Astrocyte (in vitro differentiated cells and primary cell): Measurements from ENCODE around the gene PDLIM1. TPM values are rescaled to one million over a fixed set of nuclear protein-coding genes. Genes with fewer than 3 reads are reported as not detected.

Experiments used
- DNase-seq: peaks from one replicate; pipeline ENCODE4 v3.0.0-alpha.2; 2010; ENCODE audit warnings: low read depth
- FAIRE-seq: peaks from 2 replicates; lab custom pipeline; 2011; peaks lifted over from hg19 to GRCh38; lab: Jason Lieb, UNC
- H2AFZ ChIP-seq: 2 replicates; pipeline ENCODE4 v1.6.0; 2012; ENCODE audit warnings: low read depth, low read length, inconsistent platforms
- H3K27ac ChIP-seq: 2 replicates; pipeline ENCODE4 v1.5.1; 2011; ENCODE audit warnings: low read depth, low read length, inconsistent platforms
- H3K27me3 ChIP-seq: 2 replicates; pipeline ENCODE4 v1.6.0; 2011; ENCODE audit warnings: low read length, inconsistent platforms; ENCODE audit not compliant: insufficient read depth
- H3K36me3 ChIP-seq: 2 replicates; pipeline ENCODE4 v1.5.1; 2011; ENCODE audit warnings: low read length, inconsistent platforms; ENCODE audit not compliant: insufficient read depth
- H3K4me1 ChIP-seq: 2 replicates; pipeline ENCODE4 v1.5.1; 2011; ENCODE audit warnings: low read length, inconsistent platforms; ENCODE audit not compliant: insufficient read depth
- H3K4me2 ChIP-seq: 2 replicates; pipeline ENCODE4 v1.6.0; 2012; ENCODE audit warnings: low read length, inconsistent platforms
- H3K4me3 ChIP-seq: 2 replicates; pipeline ENCODE4 v1.5.1; 2011; ENCODE audit warnings: low read depth, mild to moderate bottlenecking, low read length, inconsistent platforms; ENCODE audit not compliant: insufficient read depth
- H3K79me2 ChIP-seq: 2 replicates; pipeline ENCODE4 v1.6.0; 2012; ENCODE audit warnings: mild to moderate bottlenecking, low read length, inconsistent platforms; ENCODE audit not compliant: insufficient read depth
- H3K9ac ChIP-seq: 2 replicates; pipeline ENCODE4 v1.6.0; 2012; ENCODE audit warnings: mild to moderate bottlenecking, low read length, inconsistent platforms
- H3K9me3 ChIP-seq: 2 replicates; pipeline ENCODE4 v1.5.1; 2012; ENCODE audit warnings: low read depth, mild to moderate bottlenecking, low read length, inconsistent platforms; ENCODE audit not compliant: insufficient read depth
- H4K20me1 ChIP-seq: 2 replicates; pipeline ENCODE4 v1.6.0; 2012; ENCODE audit warnings: low read length, inconsistent platforms; ENCODE audit not compliant: insufficient read depth
- H3K27ac Mint-ChIP-seq: one replicate; pipeline ENCODE4 v1.8.0; 2021; ENCODE audit warnings: mild to moderate bottlenecking, mixed read lengths; ENCODE audit not compliant: unreplicated experiment
- H3K27me3 Mint-ChIP-seq: one replicate; pipeline ENCODE4 v1.8.0; 2021; ENCODE audit warnings: low read depth, mixed read lengths; ENCODE audit not compliant: unreplicated experiment
- H3K36me3 Mint-ChIP-seq: one replicate; pipeline ENCODE4 v1.8.0; 2021; ENCODE audit warnings: low read depth, mixed read lengths; ENCODE audit not compliant: unreplicated experiment
- H3K4me1 Mint-ChIP-seq: one replicate; pipeline ENCODE4 v1.8.0; 2021; ENCODE audit warnings: low read depth, mixed read lengths; ENCODE audit not compliant: unreplicated experiment
- H3K4me3 Mint-ChIP-seq: one replicate; pipeline ENCODE4 v1.8.0; 2021; ENCODE audit warnings: mild to moderate bottlenecking, moderate library complexity, mixed read lengths; ENCODE audit not compliant: unreplicated experiment
- H3K9me3 Mint-ChIP-seq: one replicate; pipeline ENCODE4 v1.8.0; 2021; ENCODE audit warnings: mild to moderate bottlenecking, mixed read lengths; ENCODE audit not compliant: unreplicated experiment
- CTCF ChIP-seq: IDR thresholded peaks from 2 replicates; pipeline ENCODE4 v1.5.1; 2011; ENCODE audit warnings: low read depth, mild to moderate bottlenecking, inconsistent platforms, low read length, moderate library complexity; ENCODE audit not compliant: insufficient read depth
- EZH2 ChIP-seq: IDR thresholded peaks from 2 replicates; pipeline ENCODE4 v1.6.1; 2012; ENCODE audit warnings: mild to moderate bottlenecking, low read length, inconsistent platforms; ENCODE audit not compliant: insufficient read depth
- total RNA-seq: library from RNA; stranded (reverse); gene quantifications from 2 replicates; pipeline ENCODE4 v1.2.1, GENCODE V29; 2021

The PDLIM1 gene
- total RNA-seq, 1 donor from 2014 or later: 320 TPM

- TF ChIP-seq CTCF (no peak), EZH2 (no peak)
- Histone ChIP-seq H3K9ac (no peak overlapping the region), H3K4me2 (peak overlapping the region; percentile 51), H2AFZ (peak overlapping the region; percentile 26), H3K27ac (no peak overlapping the region), H3K36me3 (no peaks in the 10 kb centered on the region), H3K79me2 (no peaks in the 10 kb centered on the region), H3K4me1 (peaks cover 17% of the 10 kb centered on the region), H3K9me3 (no peaks in the 10 kb centered on the region), H3K27me3 (no peaks in the 10 kb centered on the region), H3K4me3 (no peak overlapping the region), H4K20me1 (no peaks in the 10 kb centered on the region)
- H3K36me3 Mint-ChIP-seq: no peaks in the 10 kb centered on the region
- H3K9me3 Mint-ChIP-seq: no peaks in the 10 kb centered on the region
- H3K4me1 Mint-ChIP-seq: peaks cover 38% of the 10 kb centered on the region
- H3K27ac Mint-ChIP-seq: peak overlapping the region; percentile 48
- no peak for FAIRE-seq
- H3K27me3 Mint-ChIP-seq: no peaks in the 10 kb centered on the region
- no peak overlapping the region for H3K4me3 Mint-ChIP-seq
- DNase-seq: peak; percentile 63
These were observed 76.0 kb downstream of the PDLIM1 start for GRCh38 chr10:95214793-95215192.

- H4K20me1 ChIP-seq: no peaks in the 10 kb centered on the region
- no peak for TF ChIP-seq CTCF
- no peak for DNase-seq
These were observed 76.4 kb downstream of the PDLIM1 start for GRCh38 chr10:95214369-95214768.

GRCh38 chr10:95211606-95212279, 79.1 kb downstream of the PDLIM1 start:
- no peak overlapping the region for H3K27ac ChIP-seq
- peaks cover 7% of the 10 kb centered on the region for H3K4me1 ChIP-seq
- no peak for FAIRE-seq
- Mint-ChIP-seq H3K36me3 (no peaks in the 10 kb centered on the region), H3K4me3 (no peak overlapping the region), H3K27ac (no peak overlapping the region), H3K9me3 (no peaks in the 10 kb centered on the region), H3K4me1 (peaks cover 22% of the 10 kb centered on the region), H3K27me3 (no peaks in the 10 kb centered on the region)
- no peaks in the 10 kb centered on the region for H4K20me1 ChIP-seq
- no peak for DNase-seq
- no peak overlapping the region for H2AFZ ChIP-seq
- no peak for TF ChIP-seq EZH2
- no peak for TF ChIP-seq CTCF
- no peaks in the 10 kb centered on the region for H3K79me2 ChIP-seq
- no peak overlapping the region for H3K4me2 ChIP-seq
- no peaks in the 10 kb centered on the region for H3K36me3 ChIP-seq
- H3K9me3 ChIP-seq: no peaks in the 10 kb centered on the region
- no peaks in the 10 kb centered on the region for H3K27me3 ChIP-seq
- no peak overlapping the region for H3K4me3 ChIP-seq
- H3K9ac ChIP-seq: no peak overlapping the region

More at GRCh38 chr10:95214369-95214768, 76.4 kb downstream of the PDLIM1 start:
- H3K4me3 ChIP-seq: no peak overlapping the region
- peak overlapping the region; percentile 48 for H3K27ac Mint-ChIP-seq
- peaks cover 17% of the 10 kb centered on the region for H3K4me1 ChIP-seq
- no peak overlapping the region for H3K4me3 Mint-ChIP-seq
- no peaks in the 10 kb centered on the region for H3K36me3 ChIP-seq
- no peak overlapping the region for H3K9ac ChIP-seq
- no peaks in the 10 kb centered on the region for H3K79me2 ChIP-seq
- peaks cover 38% of the 10 kb centered on the region for H3K4me1 Mint-ChIP-seq
- peak overlapping the region; percentile 51 for H3K4me2 ChIP-seq
- H2AFZ ChIP-seq: no peak overlapping the region
- H3K27me3 ChIP-seq: no peaks in the 10 kb centered on the region
- no peaks in the 10 kb centered on the region for H3K27me3 Mint-ChIP-seq
- no peaks in the 10 kb centered on the region for H3K9me3 Mint-ChIP-seq
- H3K9me3 ChIP-seq: no peaks in the 10 kb centered on the region
- H3K36me3 Mint-ChIP-seq: no peaks in the 10 kb centered on the region
- FAIRE-seq: peak; percentile 85
- no peak overlapping the region for H3K27ac ChIP-seq
